ENCODE measurements around the gene GYS1. TPM values are rescaled to one million over a fixed set of nuclear protein-coding genes. Genes with fewer than 3 reads are reported as not detected.

GYS1 gene
- polyA plus RNA-seq, 1 donor from 2014 or later = 12.9 TPM

DNA sequence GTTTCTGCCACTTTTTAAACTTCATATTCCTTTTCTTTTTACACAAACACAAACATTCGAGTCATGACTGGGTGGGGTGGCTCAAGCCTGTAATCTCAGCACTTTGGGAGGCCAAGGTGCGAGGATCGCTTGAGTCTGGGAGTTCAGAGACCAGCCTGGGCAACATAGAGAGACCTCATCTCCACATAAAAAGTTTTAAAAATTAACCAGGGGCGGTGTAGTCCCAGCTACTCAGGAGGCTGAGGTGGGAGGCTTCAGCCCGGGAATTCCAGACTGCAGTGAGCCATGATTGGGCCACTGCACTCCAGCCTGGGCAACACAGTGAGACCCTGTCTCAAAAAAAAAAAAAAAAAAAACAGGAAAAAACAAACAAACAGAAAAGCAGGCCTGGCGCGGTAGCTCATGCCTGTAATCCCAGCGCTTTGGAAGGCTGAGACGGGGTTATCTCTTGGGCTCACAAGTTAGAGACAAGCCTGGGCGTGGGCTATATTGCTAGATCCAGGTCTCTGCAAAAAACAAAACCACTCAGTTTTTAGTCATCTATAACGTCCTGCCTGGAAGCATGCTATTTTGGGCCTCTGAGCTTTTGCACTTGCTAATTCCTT is 39.0 kb downstream of the GYS1 start:
- peak overlapping the region; percentile 92 for H3K9ac ChIP-seq (ENCODE audit: low read length)
- no peaks in the 10 kb centered on the region for H4K20me1 ChIP-seq (ENCODE audit: insufficient read depth)
- H2AFZ ChIP-seq (ENCODE audit: low read depth, low read length) = peak overlapping the region; percentile 27
- H3K36me3 ChIP-seq (ENCODE audit: insufficient read depth, low read length) = no peaks in the 10 kb centered on the region
- H3F3A ChIP-seq (ENCODE audit: insufficient read depth, low read length, poor library complexity, severe bottlenecking) = no peaks in the 10 kb centered on the region
- H3K9me3 ChIP-seq (ENCODE audit: low read length) = no peaks in the 10 kb centered on the region
- no peak for TF ChIP-seq SMC3 (conservative IDR thresholded peaks at IDR 0.05; ENCODE audit: poor library complexity)
- no peak for TF ChIP-seq TAF1 (IDR thresholded peaks at IDR 0.05; ENCODE audit: low read depth)
- no peak for TF ChIP-seq EZH2 (IDR thresholded peaks at IDR 0.05; ENCODE audit: borderline replicate concordance, insufficient read depth, low read length, poor library complexity, severe bottlenecking)
- TF ChIP-seq, protein P1, sequence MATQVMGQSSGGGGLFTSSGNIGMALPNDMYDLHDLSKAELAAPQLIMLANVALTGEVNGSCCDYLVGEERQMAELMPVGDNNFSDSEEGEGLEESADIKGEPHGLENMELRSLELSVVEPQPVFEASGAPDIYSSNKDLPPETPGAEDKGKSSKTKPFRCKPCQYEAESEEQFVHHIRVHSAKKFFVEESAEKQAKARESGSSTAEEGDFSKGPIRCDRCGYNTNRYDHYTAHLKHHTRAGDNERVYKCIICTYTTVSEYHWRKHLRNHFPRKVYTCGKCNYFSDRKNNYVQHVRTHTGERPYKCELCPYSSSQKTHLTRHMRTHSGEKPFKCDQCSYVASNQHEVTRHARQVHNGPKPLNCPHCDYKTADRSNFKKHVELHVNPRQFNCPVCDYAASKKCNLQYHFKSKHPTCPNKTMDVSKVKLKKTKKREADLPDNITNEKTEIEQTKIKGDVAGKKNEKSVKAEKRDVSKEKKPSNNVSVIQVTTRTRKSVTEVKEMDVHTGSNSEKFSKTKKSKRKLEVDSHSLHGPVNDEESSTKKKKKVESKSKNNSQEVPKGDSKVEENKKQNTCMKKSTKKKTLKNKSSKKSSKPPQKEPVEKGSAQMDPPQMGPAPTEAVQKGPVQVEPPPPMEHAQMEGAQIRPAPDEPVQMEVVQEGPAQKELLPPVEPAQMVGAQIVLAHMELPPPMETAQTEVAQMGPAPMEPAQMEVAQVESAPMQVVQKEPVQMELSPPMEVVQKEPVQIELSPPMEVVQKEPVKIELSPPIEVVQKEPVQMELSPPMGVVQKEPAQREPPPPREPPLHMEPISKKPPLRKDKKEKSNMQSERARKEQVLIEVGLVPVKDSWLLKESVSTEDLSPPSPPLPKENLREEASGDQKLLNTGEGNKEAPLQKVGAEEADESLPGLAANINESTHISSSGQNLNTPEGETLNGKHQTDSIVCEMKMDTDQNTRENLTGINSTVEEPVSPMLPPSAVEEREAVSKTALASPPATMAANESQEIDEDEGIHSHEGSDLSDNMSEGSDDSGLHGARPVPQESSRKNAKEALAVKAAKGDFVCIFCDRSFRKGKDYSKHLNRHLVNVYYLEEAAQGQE (IDR thresholded peaks at IDR 0.05; ENCODE audit: borderline replicate concordance) = no peak
- H3K79me2 ChIP-seq (replicated peaks; ENCODE audit: insufficient read depth, low read length) = peaks cover 9% of the 10 kb centered on the region
- peak overlapping the region; percentile 94 for H3K4me3 ChIP-seq (ENCODE audit: low read length)
- no peaks in the 10 kb centered on the region for H3K27me3 ChIP-seq (ENCODE audit: insufficient read depth, low read depth, low read length)
- peak overlapping the region; percentile 40 for H3K4me2 ChIP-seq (ENCODE audit: low read length)
- peak overlapping the region; percentile 32 for H3K27ac ChIP-seq (ENCODE audit: low read length)
- H3K9me2 ChIP-seq (ENCODE audit: insufficient read depth, low read length) = no peaks in the 10 kb centered on the region

DNA sequence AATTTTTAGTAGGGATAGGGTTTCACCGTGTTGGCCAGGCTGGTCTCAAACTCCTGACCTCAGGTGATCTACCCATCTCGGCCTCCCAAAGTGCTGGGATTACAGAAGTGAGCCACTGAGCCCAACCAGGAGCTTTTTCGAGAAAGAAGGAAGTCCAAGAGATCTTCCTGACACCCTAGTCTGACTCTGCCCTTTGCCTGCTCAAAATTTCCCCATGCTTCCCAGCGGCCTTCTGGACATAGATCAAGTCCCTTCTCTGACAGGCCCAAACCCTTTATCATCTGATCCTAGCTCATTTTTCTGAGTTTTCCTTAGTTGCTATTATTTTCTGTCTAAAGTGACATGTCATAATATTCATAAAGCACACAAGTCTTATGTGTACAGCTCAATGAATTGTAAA is 40.0 kb downstream of the GYS1 start:
- Histone ChIP-seq H3K27me3 (ENCODE audit: insufficient read depth, low read depth, low read length) (no peaks in the 10 kb centered on the region), H3K27ac (ENCODE audit: low read length) (no peak overlapping the region), H4K20me1 (ENCODE audit: insufficient read depth) (no peaks in the 10 kb centered on the region), H3K36me3 (ENCODE audit: insufficient read depth, low read length) (no peaks in the 10 kb centered on the region), H3K4me3 (ENCODE audit: low read length) (no peak overlapping the region), H3K9ac (ENCODE audit: low read length) (no peak overlapping the region), H3K4me2 (ENCODE audit: low read length) (no peak overlapping the region), H3K9me2 (ENCODE audit: insufficient read depth, low read length) (no peaks in the 10 kb centered on the region), H3F3A (ENCODE audit: insufficient read depth, low read length, poor library complexity, severe bottlenecking) (no peaks in the 10 kb centered on the region), H3K79me2 (replicated peaks; ENCODE audit: insufficient read depth, low read length) (peaks cover 9% of the 10 kb centered on the region), H2AFZ (ENCODE audit: low read depth, low read length) (no peak overlapping the region), H3K9me3 (ENCODE audit: low read length) (no peaks in the 10 kb centered on the region)
- no peak for TF ChIP-seq EP300 (conservative IDR thresholded peaks at IDR 0.05; ENCODE audit: poor library complexity, severe bottlenecking)
- TF ChIP-seq POLR2AphosphoS5 (IDR thresholded peaks at IDR 0.05) = no peak
- TF ChIP-seq, protein P1 (IDR thresholded peaks at IDR 0.05; ENCODE audit: borderline replicate concordance) = no peak
- TF ChIP-seq TAF1 (IDR thresholded peaks at IDR 0.05; ENCODE audit: low read depth) = no peak
- no peak for TF ChIP-seq SMC3 (conservative IDR thresholded peaks at IDR 0.05; ENCODE audit: poor library complexity)
- no peak for TF ChIP-seq MXI1 (conservative IDR thresholded peaks at IDR 0.05; ENCODE audit: poor library complexity, severe bottlenecking)
- TF ChIP-seq RAD21 (conservative IDR thresholded peaks at IDR 0.05) = no peak
- TF ChIP-seq, protein P2, sequence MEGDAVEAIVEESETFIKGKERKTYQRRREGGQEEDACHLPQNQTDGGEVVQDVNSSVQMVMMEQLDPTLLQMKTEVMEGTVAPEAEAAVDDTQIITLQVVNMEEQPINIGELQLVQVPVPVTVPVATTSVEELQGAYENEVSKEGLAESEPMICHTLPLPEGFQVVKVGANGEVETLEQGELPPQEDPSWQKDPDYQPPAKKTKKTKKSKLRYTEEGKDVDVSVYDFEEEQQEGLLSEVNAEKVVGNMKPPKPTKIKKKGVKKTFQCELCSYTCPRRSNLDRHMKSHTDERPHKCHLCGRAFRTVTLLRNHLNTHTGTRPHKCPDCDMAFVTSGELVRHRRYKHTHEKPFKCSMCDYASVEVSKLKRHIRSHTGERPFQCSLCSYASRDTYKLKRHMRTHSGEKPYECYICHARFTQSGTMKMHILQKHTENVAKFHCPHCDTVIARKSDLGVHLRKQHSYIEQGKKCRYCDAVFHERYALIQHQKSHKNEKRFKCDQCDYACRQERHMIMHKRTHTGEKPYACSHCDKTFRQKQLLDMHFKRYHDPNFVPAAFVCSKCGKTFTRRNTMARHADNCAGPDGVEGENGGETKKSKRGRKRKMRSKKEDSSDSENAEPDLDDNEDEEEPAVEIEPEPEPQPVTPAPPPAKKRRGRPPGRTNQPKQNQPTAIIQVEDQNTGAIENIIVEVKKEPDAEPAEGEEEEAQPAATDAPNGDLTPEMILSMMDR (IDR thresholded peaks at IDR 0.05; ENCODE audit: poor library complexity, severe bottlenecking) = no peak
- TF ChIP-seq EZH2 (IDR thresholded peaks at IDR 0.05; ENCODE audit: borderline replicate concordance, insufficient read depth, low read length, poor library complexity, severe bottlenecking) = no peak
